Left ventricle myocardium superior (tissue), 1 donor: ENCODE data around the gene NUDT1. TPM values are rescaled to one million over a fixed set of nuclear protein-coding genes. Genes with fewer than 3 reads are reported as not detected.

Source experiments
- ATAC-seq: fragments of 200-7000 bp; cut with Tn5 transposase; one replicate; pipeline ENCODE4 v1.9.1; 2020; ENCODE audit warnings: mild to moderate bottlenecking, moderate library complexity
- DNase-seq: peaks from one replicate; pipeline ENCODE4 v3.0.0-alpha.2; 2020
- intact Hi-C: fragments of 100-400 bp; cut with micrococcal nuclease; formaldehyde crosslinking; loops from one replicate; pipeline ENCODE4 v1.11.0; 2022
- long read RNA-seq: library from polyadenylated mRNA; unstranded; transcript quantifications from one replicate; pipeline ENCODE4 v2.0.0, GENCODE V29; 2021
- total RNA-seq: library from RNA; stranded (reverse); fragmentation: NEBNext Ultra II Directional; extraction: Animal tissue kit (Norgen Biotek cat#: 25700); gene quantifications from one replicate; pipeline ENCODE4 v1.2.1, GENCODE V29; 2021
- donor health status: DM: no; HTN: yes; CAD: no; lungs with severe emphysema.

Gene NUDT1
- total RNA-seq, result 13.2 TPM
- long read RNA-seq, partial matches to known transcripts, result 0 of 4 reads
- long read RNA-seq, other reads (novel, unspliced or antisense), result 1 of 4 reads

GRCh38 chr7:2241580-2242540 lies at the start of gene NUDT1, which contains the start of gene MRM2:
TSS of gene NUDT1 (plus strand) at chr7:2242226. CDS start at chr7:2244575, 2,349 bp downstream.
TSS of gene MRM2 (minus strand) at chr7:2242205. CDS start at chr7:2242169, 36 bp downstream.
- intact Hi-C loops, result no loop called here
- DNase-seq (peak; percentile 92), ATAC-seq (peak; percentile 94)

GRCh38 chr7:2192831-2193534 lies 49.0 kb upstream of the NUDT1 start:
- ATAC-seq (no peak), DNase-seq (no peak)
- intact Hi-C loops, result no loop called here

GRCh38 chr7:2193575-2194305 lies 48.3 kb upstream of the NUDT1 start:
- DNase-seq, result no peak
- intact Hi-C loops, result no loop called here

GRCh38 chr7:2195400-2196246 lies 46.4 kb upstream of the NUDT1 start:
- intact Hi-C loops, result no loop called here
- ATAC-seq (peak; percentile 86), DNase-seq (peak; percentile 77)

More at GRCh38 chr7:2193575-2194305, 48.3 kb upstream of the NUDT1 start:
- ATAC-seq, result no peak

GRCh38 chr7:2196381-2197378 lies 45.3 kb upstream of the NUDT1 start:
- ATAC-seq (peak; percentile 21), DNase-seq (no peak)
- intact Hi-C loops, result no loop called here

GRCh38 chr7:2197436-2198155 lies 44.4 kb upstream of the NUDT1 start:
- no peak for ATAC-seq
- DNase-seq, result no peak

GRCh38 chr7:2198206-2198605 lies 43.8 kb upstream of the NUDT1 start:
- DNase-seq (peak; percentile 59), ATAC-seq (peak; percentile 11)
- intact Hi-C loops, result no loop called here

More at GRCh38 chr7:2197436-2198155, 44.4 kb upstream of the NUDT1 start:
- intact Hi-C loops, result no loop called here

- no peak for DNase-seq
- ATAC-seq, result no peak
- intact Hi-C loops, result no loop called here
Measured at GRCh38 chr7:2198760-2199159, 43.3 kb upstream of the NUDT1 start.

- DNase-seq, result no peak
- intact Hi-C loops, result no loop called here
Measured at GRCh38 chr7:2199528-2199927, 42.5 kb upstream of the NUDT1 start.

GRCh38 chr7:2199956-2200583 lies 42.0 kb upstream of the NUDT1 start:
- ATAC-seq, result no peak
- DNase-seq, result no peak
- intact Hi-C loops, result no loop called here

More at GRCh38 chr7:2199528-2199927, 42.5 kb upstream of the NUDT1 start:
- no peak for ATAC-seq

- DNase-seq, result no peak
- intact Hi-C loops, result no loop called here
- ATAC-seq, result no peak
Measured at GRCh38 chr7:2200584-2200980, 41.4 kb upstream of the NUDT1 start.

GRCh38 chr7:2201128-2201527 lies 40.9 kb upstream of the NUDT1 start:
- DNase-seq, result no peak
- no peak for ATAC-seq

GRCh38 chr7:2201686-2202360 lies 40.2 kb upstream of the NUDT1 start:
- DNase-seq, result no peak
- intact Hi-C loops, result no loop called here
- no peak for ATAC-seq

More at GRCh38 chr7:2201128-2201527, 40.9 kb upstream of the NUDT1 start:
- intact Hi-C loops, result no loop called here

- DNase-seq (no peak), ATAC-seq (no peak)
- intact Hi-C loops, result no loop called here
Measured at GRCh38 chr7:2202361-2202761, 39.7 kb upstream of the NUDT1 start.

- ATAC-seq, result peak; percentile 28
- intact Hi-C loops, result no loop called here
- no peak for DNase-seq
Measured at GRCh38 chr7:2202901-2203765, 38.9 kb upstream of the NUDT1 start.
